Neural crest cell (in vitro differentiated cells): ENCODE measurements around the gene SYNRG. TPM values are rescaled to one million over a fixed set of nuclear protein-coding genes. Genes with fewer than 3 reads are reported as not detected.
A peak's percentile ranks its signal among the peaks of the same experiment; 100 is the strongest.

Experiments
- DNase-seq: peaks from one replicate; pipeline ENCODE4 v3.0.0; 2021; ENCODE audit warnings: low read depth, mixed read lengths, low spot score
- H3K27ac Mint-ChIP-seq: one replicate; pipeline ENCODE4 v1.8.0; 2021; ENCODE audit warnings: mild to moderate bottlenecking, mixed read lengths; ENCODE audit not compliant: unreplicated experiment
- H3K27me3 Mint-ChIP-seq: 2 replicates; pipeline ENCODE4 v1.8.0; 2021; ENCODE audit warnings: low read depth, mild to moderate bottlenecking, mixed read lengths
- H3K36me3 Mint-ChIP-seq: 2 replicates; pipeline ENCODE4 v1.8.0; 2021; ENCODE audit warnings: low read depth, mild to moderate bottlenecking, mixed read lengths
- H3K4me1 Mint-ChIP-seq: 2 replicates; pipeline ENCODE4 v1.8.0; 2021; ENCODE audit warnings: mixed read lengths
- H3K4me3 Mint-ChIP-seq: one replicate; pipeline ENCODE4 v1.8.0; 2021; ENCODE audit warnings: mild to moderate bottlenecking, mixed read lengths
- H3K9me3 Mint-ChIP-seq: 2 replicates; pipeline ENCODE4 v1.8.0; 2021; ENCODE audit warnings: mixed read lengths
- total RNA-seq: library from RNA; stranded (reverse); gene quantifications from 2 replicates; pipeline ENCODE4 v1.2.1, GENCODE V29; 2021
- TF ChIP-seq, protein P1 (sequence below): fragments of 200-600 bp; sonication (generic); conservative IDR thresholded peaks from 2 replicates; pipeline ENCODE4 v1.5.0; 2021; ENCODE audit warnings: antibody characterized with exemption, mild to moderate bottlenecking

Gene SYNRG
- total RNA-seq, 1 donor from 2014 or later = 43.0 TPM

DNA sequence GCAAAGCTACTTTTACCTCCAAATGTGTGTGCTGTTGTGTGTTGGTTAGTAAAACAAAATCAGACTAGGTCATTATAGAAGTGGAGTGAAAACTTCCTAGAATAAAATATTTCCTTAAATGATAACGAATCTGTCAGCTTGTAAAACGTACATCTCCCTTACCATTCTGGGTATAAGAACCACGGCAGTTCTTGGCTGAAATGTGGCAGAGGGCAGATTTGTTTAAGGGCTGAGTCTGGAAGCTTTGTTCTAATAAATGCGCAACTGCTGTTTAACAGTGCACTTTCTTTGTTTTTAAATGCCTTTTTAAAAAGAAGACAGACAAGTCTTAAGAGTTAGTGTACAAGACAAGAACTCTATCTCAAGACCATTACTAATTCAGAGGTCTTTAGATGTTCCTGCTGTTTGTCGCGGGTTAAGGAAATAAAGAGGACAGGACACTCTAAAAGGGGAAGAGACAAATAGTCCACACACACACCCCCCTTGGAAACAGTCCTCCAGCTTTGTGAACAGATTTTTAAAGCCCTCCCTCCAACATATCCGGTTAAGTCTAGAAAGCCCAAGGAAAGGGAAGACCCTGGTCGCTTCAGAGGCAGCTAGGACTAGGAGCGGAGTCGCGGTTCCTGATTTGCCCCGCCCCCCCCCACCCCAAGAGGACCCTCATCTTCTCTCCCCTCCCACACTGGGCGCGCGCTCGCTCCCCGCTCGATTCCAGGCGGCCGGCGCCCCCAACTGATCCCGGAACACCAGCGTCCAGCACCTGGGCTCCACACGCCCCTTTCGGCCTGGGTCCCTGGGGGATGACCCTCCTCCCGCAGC, 658 bp downstream of the SYNRG start:
- H3K27ac Mint-ChIP-seq = peak overlapping the region; percentile 96
- H3K4me3 Mint-ChIP-seq = peak overlapping the region; percentile 99
- H3K27me3 Mint-ChIP-seq = no peaks in the 10 kb centered on the region
- DNase-seq = peak; percentile 56
- H3K9me3 Mint-ChIP-seq = peaks cover 3% of the 10 kb centered on the region
- TF ChIP-seq, protein P1, sequence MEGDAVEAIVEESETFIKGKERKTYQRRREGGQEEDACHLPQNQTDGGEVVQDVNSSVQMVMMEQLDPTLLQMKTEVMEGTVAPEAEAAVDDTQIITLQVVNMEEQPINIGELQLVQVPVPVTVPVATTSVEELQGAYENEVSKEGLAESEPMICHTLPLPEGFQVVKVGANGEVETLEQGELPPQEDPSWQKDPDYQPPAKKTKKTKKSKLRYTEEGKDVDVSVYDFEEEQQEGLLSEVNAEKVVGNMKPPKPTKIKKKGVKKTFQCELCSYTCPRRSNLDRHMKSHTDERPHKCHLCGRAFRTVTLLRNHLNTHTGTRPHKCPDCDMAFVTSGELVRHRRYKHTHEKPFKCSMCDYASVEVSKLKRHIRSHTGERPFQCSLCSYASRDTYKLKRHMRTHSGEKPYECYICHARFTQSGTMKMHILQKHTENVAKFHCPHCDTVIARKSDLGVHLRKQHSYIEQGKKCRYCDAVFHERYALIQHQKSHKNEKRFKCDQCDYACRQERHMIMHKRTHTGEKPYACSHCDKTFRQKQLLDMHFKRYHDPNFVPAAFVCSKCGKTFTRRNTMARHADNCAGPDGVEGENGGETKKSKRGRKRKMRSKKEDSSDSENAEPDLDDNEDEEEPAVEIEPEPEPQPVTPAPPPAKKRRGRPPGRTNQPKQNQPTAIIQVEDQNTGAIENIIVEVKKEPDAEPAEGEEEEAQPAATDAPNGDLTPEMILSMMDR = no peak
- peaks cover 20% of the 10 kb centered on the region for H3K36me3 Mint-ChIP-seq
- H3K4me1 Mint-ChIP-seq = peaks cover 37% of the 10 kb centered on the region

DNA sequence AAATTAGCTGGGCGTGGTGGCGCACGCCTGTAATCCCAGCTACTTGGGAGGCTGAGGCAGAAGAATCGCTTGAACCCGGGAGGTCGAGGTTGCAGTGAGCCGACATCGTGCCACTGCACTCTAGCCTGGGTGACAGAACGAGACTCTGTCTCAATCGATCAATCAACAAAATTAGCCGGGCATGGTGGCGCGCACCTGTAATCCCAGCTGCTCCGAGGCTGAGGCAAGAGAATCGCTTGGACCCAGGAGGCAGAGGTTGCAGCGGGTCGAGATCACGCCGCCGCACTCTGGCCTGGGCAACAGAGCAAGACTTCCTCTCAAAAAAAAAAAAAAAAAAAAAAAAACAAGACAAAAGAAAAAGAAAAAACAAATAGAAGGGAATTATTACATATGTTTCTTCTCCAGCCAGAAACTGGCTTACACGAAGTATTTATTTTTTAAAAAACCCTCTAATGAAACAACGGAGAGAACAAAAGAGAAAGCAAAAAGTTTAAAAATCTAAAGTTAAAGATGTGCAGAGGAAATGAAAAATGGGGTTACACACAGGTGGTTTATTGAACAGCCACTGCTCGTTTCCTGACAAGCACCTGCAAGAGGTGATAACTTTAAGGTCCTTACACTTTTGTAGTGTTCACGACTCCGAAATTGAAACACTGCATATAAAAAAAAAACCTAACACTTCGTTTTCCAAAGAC, 1.4 kb downstream of the SYNRG start:
- Mint-ChIP-seq H3K27ac (peak overlapping the region; percentile 96), H3K9me3 (peaks cover 3% of the 10 kb centered on the region)
- no peak for DNase-seq

DNA sequence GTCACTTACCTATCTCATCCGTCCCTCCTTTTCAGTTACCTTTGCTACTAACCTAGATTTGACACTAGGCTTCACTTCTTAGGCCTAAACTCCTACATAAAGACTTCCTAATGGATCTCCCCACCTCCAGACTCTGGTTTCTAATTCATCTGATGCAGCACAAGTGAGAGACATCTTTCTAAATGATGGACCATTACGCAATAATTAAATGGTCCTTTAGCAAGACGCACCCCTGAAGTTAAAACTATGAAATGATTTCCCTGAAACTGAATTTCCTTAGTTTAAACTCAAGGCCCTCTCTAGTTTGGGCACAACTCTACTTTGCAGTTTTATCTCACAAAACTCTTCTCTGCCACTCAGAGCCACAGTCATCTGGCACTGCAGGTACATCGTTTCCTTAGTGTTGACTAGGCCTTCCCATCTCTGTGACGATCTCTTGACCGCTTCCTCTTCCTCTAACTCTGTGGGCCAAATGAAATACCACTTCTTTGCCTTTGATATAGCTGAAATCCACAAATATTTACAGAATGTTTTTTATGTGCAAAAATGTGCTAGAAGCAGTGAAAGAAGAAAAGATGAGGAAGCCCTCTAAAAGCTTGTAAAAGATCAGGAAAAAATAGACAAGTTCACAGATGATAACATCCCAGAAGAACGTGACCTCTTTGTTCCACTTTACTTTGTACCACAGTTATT, 3.3 kb downstream of the SYNRG start:
- H3K9me3 Mint-ChIP-seq = peaks cover 3% of the 10 kb centered on the region
- no peaks in the 10 kb centered on the region for H3K27me3 Mint-ChIP-seq
- no peak overlapping the region for H3K27ac Mint-ChIP-seq
- TF ChIP-seq, protein P1 = no peak
- H3K4me3 Mint-ChIP-seq = peak overlapping the region; percentile 99
- H3K36me3 Mint-ChIP-seq = peaks cover 23% of the 10 kb centered on the region
- no peak for DNase-seq
- H3K4me1 Mint-ChIP-seq = peaks cover 41% of the 10 kb centered on the region

More for the DNA sequence above, 1.4 kb downstream of the SYNRG start:
- TF ChIP-seq, protein P1 = no peak
- Mint-ChIP-seq H3K27me3 (no peaks in the 10 kb centered on the region), H3K4me3 (peak overlapping the region; percentile 99), H3K36me3 (peaks cover 20% of the 10 kb centered on the region), H3K4me1 (peaks cover 37% of the 10 kb centered on the region)

DNA sequence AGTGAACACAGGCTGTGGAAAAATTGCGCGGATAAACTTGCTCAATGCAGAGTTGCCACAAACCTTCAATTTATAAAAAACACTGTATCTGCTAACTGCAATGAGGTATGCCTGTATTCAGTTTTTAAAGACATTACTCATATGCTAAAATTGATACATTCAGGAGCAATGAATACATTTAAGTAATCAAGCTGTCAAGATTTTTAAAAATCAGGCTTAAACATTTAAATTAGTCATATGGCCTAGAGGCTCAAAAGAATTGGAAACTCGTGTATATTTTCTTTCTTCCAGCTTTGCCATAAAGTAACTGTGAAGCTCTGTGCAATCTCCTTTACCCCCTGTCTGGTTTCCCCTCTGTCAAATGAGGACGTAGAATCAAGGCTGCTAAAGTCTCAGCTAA, 4.1 kb downstream of the SYNRG start:
- H3K4me1 Mint-ChIP-seq = peaks cover 41% of the 10 kb centered on the region
- H3K9me3 Mint-ChIP-seq = peaks cover 3% of the 10 kb centered on the region
- no peaks in the 10 kb centered on the region for H3K27me3 Mint-ChIP-seq
- no peak for DNase-seq
- H3K36me3 Mint-ChIP-seq = peaks cover 20% of the 10 kb centered on the region
- no peak overlapping the region for H3K4me3 Mint-ChIP-seq
- TF ChIP-seq, protein P1 = no peak
- H3K27ac Mint-ChIP-seq = no peak overlapping the region

DNA sequence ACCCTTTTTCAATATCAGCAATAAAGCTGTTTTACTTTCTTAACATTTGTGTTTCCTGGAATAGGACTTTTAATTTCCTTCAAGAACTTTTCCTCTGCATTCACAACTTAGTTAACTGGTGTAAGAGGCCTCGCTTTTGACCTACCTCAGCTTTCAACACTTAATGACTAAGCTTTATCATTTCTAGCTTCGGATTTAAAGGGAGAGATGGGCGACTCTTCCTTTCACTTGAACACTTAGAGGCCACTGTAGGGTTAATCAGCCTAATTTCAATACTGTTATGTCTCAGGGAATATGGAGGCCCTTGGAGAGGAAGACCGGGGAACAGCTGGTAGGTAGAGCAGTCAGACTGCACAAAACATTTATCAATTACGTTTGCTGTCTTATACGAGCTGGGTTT, 4.7 kb downstream of the SYNRG start:
- Mint-ChIP-seq H3K4me1 (peaks cover 36% of the 10 kb centered on the region), H3K9me3 (peaks cover 3% of the 10 kb centered on the region), H3K36me3 (peaks cover 18% of the 10 kb centered on the region), H3K27ac (no peak overlapping the region), H3K4me3 (no peak overlapping the region), H3K27me3 (no peaks in the 10 kb centered on the region)
- TF ChIP-seq, protein P1 = no peak
- no peak for DNase-seq
